Naive B cell (primary cell): Measurements from ENCODE around the gene NSFL1C. TPM values are rescaled to one million over a fixed set of nuclear protein-coding genes. Genes with fewer than 3 reads are reported as not detected.
A peak's percentile ranks its signal among the peaks of the same experiment; 100 is the strongest.
"Not testable (repeated sequence)": the region's sequence is repeated elsewhere in the genome, so short reads cannot be mapped to it uniquely, and the experiment has no call there.

Experiments used
- ATAC-seq, 2 donors: fragments of 150-1000 bp; cut with Tn5 transposase; 2 replicates each; pipeline ENCODE4 v1.10.0; 2021; ENCODE audit warnings: low read depth in 2 of 2, mild to moderate bottlenecking in 2 of 2, moderate library complexity in 2 of 2
- DNase-seq: peaks from one replicate; pipeline ENCODE4 v3.0.0; 2022
- H3K27ac Mint-ChIP-seq, 6 donors: one replicate each; pipeline ENCODE4 v1.8.0; 2020 to 2022; ENCODE audit warnings: mild to moderate bottlenecking in 6 of 6, mixed read lengths in 6 of 6, moderate library complexity in 5 of 6, inconsistent platforms in 2 of 6
- H3K27me3 Mint-ChIP-seq, 3 donors: one replicate each; pipeline ENCODE4 v1.8.0; 2021 to 2022; ENCODE audit warnings: mixed read lengths in 3 of 3, mild to moderate bottlenecking in 1 of 3
- H3K36me3 Mint-ChIP-seq, 2 donors: one replicate each; pipeline ENCODE4 v1.8.0; 2020 to 2022; ENCODE audit warnings: mixed read lengths in 2 of 2, inconsistent platforms in 1 of 2, mild to moderate bottlenecking in 1 of 2
- H3K4me1 Mint-ChIP-seq, 3 donors: one replicate each; pipeline ENCODE4 v1.8.0; 2020 to 2022; ENCODE audit warnings: mixed read lengths in 3 of 3, inconsistent platforms in 1 of 3, mild to moderate bottlenecking in 1 of 3, moderate library complexity in 1 of 3
- H3K4me3 Mint-ChIP-seq, 8 donors: one replicate each; pipeline ENCODE4 v1.8.0; 2020 to 2022; ENCODE audit warnings: mild to moderate bottlenecking in 8 of 8, mixed read lengths in 8 of 8, moderate library complexity in 8 of 8, inconsistent platforms in 2 of 8
- H3K9me3 Mint-ChIP-seq, 7 donors: one replicate each; pipeline ENCODE4 v1.8.0; 2020 to 2022; ENCODE audit warnings: mixed read lengths in 7 of 7, mild to moderate bottlenecking in 5 of 7, inconsistent platforms in 2 of 7, moderate library complexity in 1 of 7
- polyA plus RNA-seq, 6 donors: library from polyadenylated mRNA; unstranded; fragments of 300-500 nt; fragmentation: Illumina TruSeq; gene quantifications; one replicate each; pipeline ENCODE4 v1.2.3, GENCODE V29; 2021; ENCODE audit warnings: low read depth in 6 of 6

Gene NSFL1C
- polyA plus RNA-seq: 100 to 1,000 TPM; 108 to 134 (median 123) TPM

DNA sequence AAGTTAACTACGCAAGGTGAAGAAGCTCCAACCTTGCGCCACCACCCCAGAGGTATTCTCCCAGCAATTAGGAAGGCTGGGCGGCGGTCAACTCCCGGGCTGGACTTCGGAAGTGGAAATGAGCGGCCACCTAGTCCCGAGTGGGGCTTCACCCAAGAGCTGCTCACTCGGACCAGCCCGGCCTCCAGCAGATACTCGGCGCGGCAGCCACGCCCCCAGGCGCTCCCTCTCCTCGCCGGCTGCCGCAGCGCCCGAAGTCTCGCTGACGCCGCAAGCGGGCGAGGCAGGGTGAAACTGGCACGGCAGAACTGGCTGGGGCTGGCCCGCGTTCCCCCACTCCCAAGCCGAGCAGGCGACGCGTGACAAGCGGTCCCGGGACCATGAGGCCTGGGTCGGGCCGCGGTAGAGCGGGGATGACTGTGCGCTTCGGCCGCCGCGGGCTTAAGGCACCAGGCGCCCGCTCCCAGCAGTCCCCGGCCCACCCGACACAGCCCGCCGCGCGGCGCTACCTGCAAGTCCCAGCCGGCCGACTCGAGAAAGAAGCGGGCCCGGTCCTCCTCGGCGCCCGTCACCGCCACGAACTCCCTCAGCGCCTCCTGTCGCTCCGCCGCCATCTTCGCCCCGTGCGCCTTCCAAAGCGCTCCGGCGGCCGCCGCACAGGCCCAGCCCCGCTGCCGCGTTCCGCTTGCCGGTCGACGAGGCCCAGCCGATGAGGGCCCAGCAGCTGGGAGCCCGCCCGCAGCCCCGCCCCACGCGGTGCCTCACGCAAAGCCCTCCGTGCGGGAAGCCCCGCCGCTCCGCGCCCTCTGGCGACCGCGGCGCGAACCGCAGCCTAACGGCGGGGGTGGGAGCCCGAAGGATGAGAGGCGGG is at the start of gene NSFL1C:
NSFL1C (minus strand) TSS at position 639 of the 871 bp plus-strand sequence; CDS start at position 614, 25 bp downstream.
- Mint-ChIP-seq H3K4me3 (peak within 1 kb of the TSS; percentile 88 to 96 (median 92)), H3K36me3 (peaks cover 0 to 2% of the 10 kb centered on the region in 2 donors), H3K27ac (peak within 1 kb of the TSS; percentile 76 to 98 (median 94)), H3K4me1 (peaks cover 48 to 83% (median 58%) of the 10 kb centered on the region in 3 donors), H3K27me3 (no peaks in the 10 kb centered on the region), H3K9me3 (no peaks in the 10 kb centered on the region)
- ATAC-seq (peak; percentile 82 to 89), DNase-seq (peak; percentile 97)

DNA sequence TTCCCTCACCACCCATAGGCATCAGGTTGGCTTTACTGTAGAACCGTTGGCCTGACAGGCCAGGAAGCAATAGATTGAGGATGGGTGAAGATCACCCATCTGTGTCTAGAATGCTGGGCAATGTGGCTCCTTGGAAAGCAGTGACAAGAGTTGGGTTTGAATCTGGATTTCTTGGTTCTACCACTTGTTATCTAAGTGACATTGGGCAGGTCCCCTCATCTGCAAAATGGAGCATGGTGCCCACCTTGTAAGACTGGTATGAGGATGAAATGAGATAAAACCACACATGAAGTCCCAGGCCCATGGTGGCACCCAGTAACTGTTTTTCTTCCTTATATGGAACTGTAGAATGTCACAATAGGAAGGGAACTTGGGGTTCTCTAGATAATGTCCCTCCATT is 47.2 kb upstream of the NSFL1C start:
- DNase-seq (no peak), ATAC-seq (no peak)
- Mint-ChIP-seq H3K9me3 (peaks cover 3 to 18% (median 8%) of the 10 kb centered on the region in 7 donors), H3K4me1 (no peaks in the 10 kb centered on the region), H3K36me3 (peaks cover 0 to 8% of the 10 kb centered on the region in 2 donors), H3K27me3 (peaks cover 27 to 57% (median 51%) of the 10 kb centered on the region in 3 donors), H3K27ac (no peak overlapping the region), H3K4me3 (no peak overlapping the region)

DNA sequence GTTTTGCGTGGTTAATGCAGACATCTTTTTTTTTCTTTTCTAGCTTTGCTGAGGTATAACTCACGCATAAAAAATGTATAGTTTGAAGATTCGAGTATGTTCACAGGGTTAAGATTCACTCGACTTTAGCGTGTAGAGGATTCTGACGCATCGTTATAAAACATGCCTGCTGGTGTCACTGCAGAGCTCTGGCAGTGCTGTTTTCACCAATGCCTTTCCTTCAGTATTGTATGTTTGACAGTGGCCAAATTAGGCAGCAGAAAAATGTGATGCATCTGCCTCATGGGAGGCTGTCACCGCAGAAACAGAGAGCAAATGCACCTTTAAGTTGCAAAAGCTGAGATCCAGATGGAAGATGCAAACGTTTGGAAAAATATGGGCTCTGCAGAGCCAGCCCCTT is 42.6 kb upstream of the NSFL1C start:
- Mint-ChIP-seq H3K27me3 (peaks cover 30 to 55% (median 50%) of the 10 kb centered on the region in 3 donors), H3K4me1 (no peaks in the 10 kb centered on the region), H3K9me3 (peaks cover 3 to 18% (median 8%) of the 10 kb centered on the region in 7 donors), H3K4me3 (no peak overlapping the region), H3K36me3 (peaks cover 0 to 8% of the 10 kb centered on the region in 2 donors), H3K27ac (peak overlapping the region in 1 of 6 donors; percentile 31)
- ATAC-seq (peak; percentile 60 to 70), DNase-seq (no peak)

GRCh38 chr20:1508574-1508973 is 41.9 kb upstream of the NSFL1C start:
- Mint-ChIP-seq H3K27ac (no peak overlapping the region), H3K4me3 (no peak overlapping the region), H3K27me3 (peaks cover 33 to 56% (median 48%) of the 10 kb centered on the region in 3 donors), H3K4me1 (peaks cover 0 to 2% (median under 1%) of the 10 kb centered on the region in 3 donors), H3K36me3 (peaks cover 0 to 8% of the 10 kb centered on the region in 2 donors), H3K9me3 (peaks cover 3 to 18% (median 8%) of the 10 kb centered on the region in 7 donors)
- DNase-seq (no peak), ATAC-seq (no peak)

DNA sequence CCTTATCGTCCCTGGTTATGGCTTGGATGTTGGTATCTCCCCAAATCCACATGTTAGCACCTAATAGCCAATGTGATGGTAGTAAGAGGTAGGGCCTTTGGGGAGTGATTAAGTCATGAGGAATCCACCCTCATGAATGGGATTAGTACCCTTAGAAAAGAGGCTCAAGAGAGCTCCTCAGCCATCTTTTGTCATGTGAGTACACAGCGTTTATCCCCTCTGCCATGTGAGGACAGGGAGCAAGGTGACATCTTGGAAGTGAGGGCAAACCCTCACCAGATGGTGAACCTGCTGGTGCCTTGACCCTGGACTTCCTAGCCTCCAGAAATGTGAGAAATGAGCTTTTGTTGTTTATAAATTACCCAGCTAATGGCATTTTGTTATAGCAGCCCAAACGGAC is 40.6 kb upstream of the NSFL1C start:
- H3K4me3 Mint-ChIP-seq: no peak overlapping the region
- no peak for DNase-seq
- H3K36me3 Mint-ChIP-seq: peaks cover 0 to 8% of the 10 kb centered on the region in 2 donors
- H3K9me3 Mint-ChIP-seq: peaks cover 0 to 10% (median 0%) of the 10 kb centered on the region in 7 donors
- H3K27me3 Mint-ChIP-seq: peaks cover 38 to 60% (median 56%) of the 10 kb centered on the region in 3 donors
- ATAC-seq: no peak
- H3K27ac Mint-ChIP-seq: no peak overlapping the region
- peaks cover 3 to 6% (median 4%) of the 10 kb centered on the region in 3 donors for H3K4me1 Mint-ChIP-seq

DNA sequence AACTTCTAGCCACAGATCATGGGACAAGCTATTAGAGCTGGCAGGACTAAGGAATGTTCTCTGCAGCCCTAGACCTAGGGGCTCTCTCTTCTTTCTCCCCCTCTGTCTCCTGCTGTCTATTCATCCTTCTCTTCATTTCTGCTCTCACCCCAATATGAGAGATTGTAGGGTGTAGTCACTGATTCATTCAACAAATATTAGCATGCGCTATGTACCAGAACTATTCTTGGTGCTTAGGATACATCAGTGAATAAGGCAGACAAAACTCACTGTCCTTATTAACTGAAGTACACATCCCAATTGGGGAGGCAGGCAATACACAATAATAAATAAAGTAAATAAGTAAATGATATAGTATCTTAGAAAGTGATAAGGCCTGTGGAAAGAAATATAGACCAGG is 39.2 kb upstream of the NSFL1C start:
- peaks cover 3 to 6% (median 4%) of the 10 kb centered on the region in 3 donors for H3K4me1 Mint-ChIP-seq
- H3K4me3 Mint-ChIP-seq: no peak overlapping the region
- peaks cover 0 to 3% (median 0%) of the 10 kb centered on the region in 7 donors for H3K9me3 Mint-ChIP-seq
- DNase-seq (no peak), ATAC-seq (no peak)
- H3K36me3 Mint-ChIP-seq: peaks cover 0 to 8% of the 10 kb centered on the region in 2 donors
- H3K27me3 Mint-ChIP-seq: peaks cover 35 to 54% (median 52%) of the 10 kb centered on the region in 3 donors
- no peak overlapping the region for H3K27ac Mint-ChIP-seq

GRCh38 chr20:1505361-1505760 is 38.7 kb upstream of the NSFL1C start:
- Mint-ChIP-seq H3K36me3 (peaks cover 0 to 8% of the 10 kb centered on the region in 2 donors), H3K4me1 (peaks cover 4 to 6% (median 5%) of the 10 kb centered on the region in 3 donors), H3K9me3 (peaks cover 0 to 3% (median 0%) of the 10 kb centered on the region in 7 donors), H3K27ac (no peak overlapping the region), H3K27me3 (peaks cover 37 to 57% (median 55%) of the 10 kb centered on the region in 3 donors), H3K4me3 (no peak overlapping the region)
- DNase-seq (no peak), ATAC-seq (no peak)

DNA sequence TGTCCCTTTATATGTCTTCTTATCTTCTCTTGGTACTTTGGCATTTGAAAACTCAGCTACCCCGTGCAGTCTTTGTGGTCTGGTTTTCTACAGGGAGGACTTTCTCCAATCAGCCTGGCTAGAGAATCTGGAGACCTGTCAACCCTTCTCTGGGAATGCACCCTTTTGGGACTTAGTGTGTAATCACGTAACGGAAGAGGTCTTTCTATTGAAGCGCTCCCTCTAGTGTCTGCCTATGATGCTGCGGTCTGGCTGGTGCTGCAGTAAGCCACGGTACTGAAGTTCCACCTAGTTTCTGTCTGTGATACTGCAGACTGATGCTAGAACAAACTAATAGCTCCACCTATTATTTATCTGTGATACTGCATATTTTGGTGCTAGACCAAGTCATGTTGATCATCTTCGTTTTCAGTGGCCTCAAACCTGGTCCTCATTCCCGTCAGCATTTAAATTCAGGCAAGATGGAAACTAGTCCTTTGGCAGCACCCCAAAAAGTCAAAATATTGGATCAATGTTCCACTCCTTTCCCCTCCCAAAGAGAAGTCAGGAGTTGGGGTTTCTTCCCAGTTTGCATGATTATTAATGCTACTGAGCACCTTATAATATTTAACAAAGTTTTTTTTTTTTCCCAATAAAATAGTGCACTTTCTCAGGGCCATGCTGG is 37.0 kb upstream of the NSFL1C start:
- H3K4me3 Mint-ChIP-seq: no peak overlapping the region
- peaks cover 37 to 62% (median 59%) of the 10 kb centered on the region in 3 donors for H3K27me3 Mint-ChIP-seq
- DNase-seq: peak; percentile 80
- peaks cover 0 to 8% of the 10 kb centered on the region in 2 donors for H3K36me3 Mint-ChIP-seq
- ATAC-seq: peak; percentile 100
- peak overlapping the region in 4 of 6 donors; percentile 1 to 90 (median 46) for H3K27ac Mint-ChIP-seq
- H3K4me1 Mint-ChIP-seq: peaks cover 4 to 7% (median 6%) of the 10 kb centered on the region in 3 donors
- peaks cover 0 to 3% (median 0%) of the 10 kb centered on the region in 7 donors for H3K9me3 Mint-ChIP-seq

- H3K9me3 Mint-ChIP-seq: peaks cover 0 to 6% (median 0%) of the 10 kb centered on the region in 7 donors
- H3K27ac Mint-ChIP-seq: no peak overlapping the region
- H3K4me3 Mint-ChIP-seq: no peak overlapping the region
- no peak for ATAC-seq
- peaks cover 4 to 7% (median 6%) of the 10 kb centered on the region in 3 donors for H3K4me1 Mint-ChIP-seq
- H3K36me3 Mint-ChIP-seq: peaks cover 0 to 8% of the 10 kb centered on the region in 2 donors
- H3K27me3 Mint-ChIP-seq: peaks cover 36 to 65% (median 49%) of the 10 kb centered on the region in 3 donors
- no peak for DNase-seq
Measured at GRCh38 chr20:1500496-1500895, 33.8 kb upstream of the NSFL1C start.

GRCh38 chr20:1499528-1500420 is 33.1 kb upstream of the NSFL1C start:
- no peak overlapping the region for H3K4me3 Mint-ChIP-seq
- peaks cover 8 to 13% (median 12%) of the 10 kb centered on the region in 3 donors for H3K4me1 Mint-ChIP-seq
- H3K27ac Mint-ChIP-seq: no peak overlapping the region
- H3K36me3 Mint-ChIP-seq: peaks cover 0 to 8% of the 10 kb centered on the region in 2 donors
- H3K9me3 Mint-ChIP-seq: peaks cover 0 to 6% (median 0%) of the 10 kb centered on the region in 7 donors
- no peak for DNase-seq
- no peak for ATAC-seq
- H3K27me3 Mint-ChIP-seq: peaks cover 36 to 58% (median 48%) of the 10 kb centered on the region in 3 donors

DNA sequence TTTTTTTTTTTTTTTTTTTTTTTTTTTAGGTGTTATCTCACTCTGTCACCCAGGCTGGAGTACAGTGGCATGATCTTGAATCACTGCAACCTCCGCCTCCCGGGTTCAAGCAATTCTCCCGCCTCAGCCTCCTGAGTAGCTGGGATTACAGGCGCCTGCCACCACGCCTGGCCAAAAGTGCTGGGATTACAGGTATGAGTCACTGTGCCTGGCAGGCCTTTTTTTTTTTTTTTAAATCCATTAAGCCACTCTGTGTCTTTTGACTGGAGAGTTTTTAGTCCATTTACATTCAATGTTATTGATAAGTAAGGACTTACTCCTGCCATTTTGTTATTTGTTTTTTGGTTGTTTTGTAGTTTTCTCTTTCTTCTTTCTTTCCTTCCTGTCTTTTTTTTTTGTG is 30.7 kb upstream of the NSFL1C start:
- H3K9me3 Mint-ChIP-seq, H3K4me3 Mint-ChIP-seq, ATAC-seq, DNase-seq, H3K36me3 Mint-ChIP-seq, H3K27ac Mint-ChIP-seq: not testable (repeated sequence)
- peaks cover 29 to 46% (median 34%) of the 10 kb centered on the region in 3 donors for H3K27me3 Mint-ChIP-seq
- peaks cover 24 to 28% (median 26%) of the 10 kb centered on the region in 3 donors for H3K4me1 Mint-ChIP-seq

DNA sequence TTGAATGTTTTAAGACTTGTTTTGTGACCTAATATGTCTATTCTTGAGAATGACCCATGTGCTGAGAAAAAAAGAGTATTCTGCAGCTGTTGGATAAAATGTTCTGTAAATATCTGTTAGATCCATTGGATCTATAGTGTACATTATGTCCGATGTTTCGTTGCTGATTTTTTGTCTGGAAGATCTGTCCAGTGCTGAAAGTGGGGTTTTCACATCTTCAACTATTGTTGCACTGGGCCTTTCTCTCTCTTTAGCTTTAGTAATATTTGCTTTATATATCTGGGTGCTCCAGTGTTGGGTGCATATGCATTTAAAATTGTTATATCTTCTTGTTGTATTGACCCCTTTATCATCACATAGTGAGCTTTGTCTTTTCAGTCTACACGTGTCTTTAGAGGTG is 30.3 kb upstream of the NSFL1C start:
- Mint-ChIP-seq H3K9me3 (peaks cover 0 to 6% (median 0%) of the 10 kb centered on the region in 7 donors), H3K4me3 (no peak overlapping the region), H3K4me1 (peaks cover 29 to 32% (median 31%) of the 10 kb centered on the region in 3 donors), H3K27ac (no peak overlapping the region), H3K27me3 (peaks cover 26 to 44% (median 34%) of the 10 kb centered on the region in 3 donors), H3K36me3 (no peaks in the 10 kb centered on the region)
- DNase-seq (no peak), ATAC-seq (no peak)
